Neural progenitor cell (in vitro differentiated cells): ENCODE results near the gene CBFA2T3.

Experiments used
- EZH2 ChIP-seq: fragments of 200-600 bp; sonication (generic); IDR thresholded peaks from 2 replicates; pipeline ENCODE4 v1.6.1; 2017; ENCODE audit warnings: antibody characterized with exemption, mild to moderate bottlenecking, moderate library complexity
- TF ChIP-seq, protein P1 (sequence below): fragments of 200-600 bp; sonication (generic); IDR thresholded peaks from 2 replicates; pipeline ENCODE4 v1.5.1; 2017; ENCODE audit warnings: antibody characterized with exemption, mild to moderate bottlenecking

DNA sequence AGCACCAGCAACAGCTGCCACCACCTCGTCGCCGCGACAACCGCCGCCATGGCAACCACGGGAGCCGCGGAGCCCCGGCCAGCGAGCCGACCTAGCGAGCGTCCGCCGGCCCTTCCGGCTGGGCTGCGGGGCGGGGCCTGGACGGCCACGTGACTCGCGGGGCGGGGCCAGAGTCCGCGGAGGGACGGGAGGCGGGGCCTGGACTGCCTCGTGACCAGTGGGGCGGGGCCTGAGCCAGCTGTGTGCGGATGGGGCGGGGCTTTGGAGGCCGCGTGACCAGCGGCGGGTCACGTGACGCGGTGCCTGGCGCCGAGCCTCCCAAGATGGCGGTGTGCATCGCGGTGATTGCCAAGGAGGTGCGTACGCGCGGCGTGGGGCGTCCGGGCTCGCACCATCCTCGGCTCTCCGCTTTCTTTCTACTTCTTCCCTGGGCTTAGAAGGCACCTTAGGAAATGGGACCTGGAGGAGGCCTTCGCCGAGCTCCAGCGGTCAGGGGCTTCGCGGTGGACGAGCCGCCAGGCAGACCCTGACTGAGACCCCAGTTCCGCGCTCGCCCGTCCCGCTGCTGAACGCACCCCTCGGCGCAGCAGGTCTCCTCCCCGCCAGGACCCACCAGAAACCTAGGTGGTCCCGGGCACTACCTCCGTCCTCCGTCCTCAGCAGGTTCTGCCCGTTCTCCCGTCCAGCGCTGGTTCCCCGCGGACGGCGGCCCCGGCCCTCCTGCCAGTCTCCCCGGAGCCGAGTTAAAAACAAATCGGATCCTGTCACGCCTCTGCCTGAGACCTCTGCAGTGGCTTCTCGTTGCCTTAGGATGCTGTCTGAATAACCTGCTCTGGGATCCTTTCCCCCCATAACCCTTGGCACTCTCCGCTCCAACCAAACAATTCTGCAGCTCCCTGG is 119.9 kb downstream of the CBFA2T3 start, which contains the start of the genes GALNS and TRAPPC2L:
- TF ChIP-seq, protein P1, sequence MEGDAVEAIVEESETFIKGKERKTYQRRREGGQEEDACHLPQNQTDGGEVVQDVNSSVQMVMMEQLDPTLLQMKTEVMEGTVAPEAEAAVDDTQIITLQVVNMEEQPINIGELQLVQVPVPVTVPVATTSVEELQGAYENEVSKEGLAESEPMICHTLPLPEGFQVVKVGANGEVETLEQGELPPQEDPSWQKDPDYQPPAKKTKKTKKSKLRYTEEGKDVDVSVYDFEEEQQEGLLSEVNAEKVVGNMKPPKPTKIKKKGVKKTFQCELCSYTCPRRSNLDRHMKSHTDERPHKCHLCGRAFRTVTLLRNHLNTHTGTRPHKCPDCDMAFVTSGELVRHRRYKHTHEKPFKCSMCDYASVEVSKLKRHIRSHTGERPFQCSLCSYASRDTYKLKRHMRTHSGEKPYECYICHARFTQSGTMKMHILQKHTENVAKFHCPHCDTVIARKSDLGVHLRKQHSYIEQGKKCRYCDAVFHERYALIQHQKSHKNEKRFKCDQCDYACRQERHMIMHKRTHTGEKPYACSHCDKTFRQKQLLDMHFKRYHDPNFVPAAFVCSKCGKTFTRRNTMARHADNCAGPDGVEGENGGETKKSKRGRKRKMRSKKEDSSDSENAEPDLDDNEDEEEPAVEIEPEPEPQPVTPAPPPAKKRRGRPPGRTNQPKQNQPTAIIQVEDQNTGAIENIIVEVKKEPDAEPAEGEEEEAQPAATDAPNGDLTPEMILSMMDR, result no peak
- no peak for TF ChIP-seq EZH2
